ENCODE measurements around the gene ADAMTS12. TPM values are rescaled to one million over a fixed set of nuclear protein-coding genes. Genes with fewer than 3 reads are reported as not detected.

Gene ADAMTS12
- total and polyA plus RNA-seq, 9 of the 15 experiments (the other 6 are each of a cell fraction or from before 2014, with no cell fraction given), result 0.11 TPM; not detected in 8

GRCh38 chr5:33834334-33834733 lies 57.5 kb downstream of the ADAMTS12 start:
- TF ChIP-seq KAT8 (IDR thresholded peaks at IDR 0.05; ENCODE audit: low read depth) (no peak), ZNF224 (CRISPR knock-in tag; IDR thresholded peaks at IDR 0.05) (no peak), SP2 (IDR thresholded peaks at IDR 0.05; ENCODE audit: extremely low read depth, low read depth, low read length, poor library complexity, severe bottlenecking) (no peak), HNRNPH1 (optimal IDR thresholded peaks at IDR 0.05; ENCODE audit: low read depth, low read length) (no peak), NBN (IDR thresholded peaks at IDR 0.05; ENCODE audit: low read depth) (no peak), ARID2 (IDR thresholded peaks at IDR 0.05) (no peak), ZNF274 (IDR thresholded peaks at IDR 0.05; ENCODE audit: borderline replicate concordance, low read depth, low read length) (no peak), HDAC1 (IDR thresholded peaks at IDR 0.05) (no peak), MTA2 (IDR thresholded peaks at IDR 0.05; ENCODE audit: low read depth) (no peak), ZNF507 (tag; conservative IDR thresholded peaks at IDR 0.05) (no peak), BACH1 (tag; IDR thresholded peaks at IDR 0.05) (no peak), FOXA1 (IDR thresholded peaks at IDR 0.05; ENCODE audit: borderline replicate concordance) (no peak), NRF1 (conservative IDR thresholded peaks at IDR 0.05 in 1 of 2, IDR thresholded peaks at IDR 0.05 in 1 of 2) (no peak)
- in situ Hi-C loops (cut with MboI) (no loop called here), intact Hi-C loops (cut with micrococcal nuclease) (no loop called here)
- H3K4me3 ChIP-seq, result no peak overlapping the region
- ATAC-seq, result no peak
- no peak overlapping the region for H3K27ac ChIP-seq (ENCODE audit: extremely low read depth, low read depth, low read length)
- no peaks in the 10 kb centered on the region for H3K4me1 ChIP-seq (replicated peaks in 1 of 2; ENCODE audit: control insufficient read depth in 2 of 2, insufficient read depth in 2 of 2, low read length in 2 of 2)
- 0% methylated on average over 2 of the region's 2 CpGs for WGBS (ENCODE audit: insufficient coverage, low coverage, missing lambda C conversion rate)
- CTCF ChIA-PET (ENCODE audit: low intra/inter-chr PET ratio), result no interaction called here
- no peaks in the 10 kb centered on the region for H3K36me3 ChIP-seq (ENCODE audit: control insufficient read depth, insufficient read depth, low read length)
- H4K20me1 ChIP-seq (replicated peaks; ENCODE audit: control insufficient read depth, insufficient read depth, low read length), result no peaks in the 10 kb centered on the region
- H3K9ac ChIP-seq (ENCODE audit: insufficient read depth in 1 of 2, low read depth in 2 of 2, low read length in 2 of 2), result no peak overlapping the region
- H3K9me3 ChIP-seq (replicated peaks; ENCODE audit: control insufficient read depth, insufficient read depth, low read depth, low read length), result no peaks in the 10 kb centered on the region
- BruUV-seq (replicated peaks), result no TSS peak
- no peaks in the 10 kb centered on the region for H3K9me1 ChIP-seq (ENCODE audit: control insufficient read depth, insufficient read depth, low read length)
- no peak for DNase-seq (ENCODE audit: extremely low read depth in 1 of 4, low spot score in 3 of 4)
- POLR2A ChIA-PET, result no interaction called here
- no peaks in the 10 kb centered on the region for H3K79me2 ChIP-seq (ENCODE audit: control insufficient read depth, insufficient read depth, low read length)
- H2AFZ ChIP-seq (ENCODE audit: low read depth, low read length), result no peak overlapping the region
- no peak overlapping the region for H3K4me2 ChIP-seq (ENCODE audit: insufficient read depth, low read length)
- peaks cover 0 to 3% of the 10 kb centered on the region in 2 experiments; a peak in 1 of 5 replicates for H3K27me3 ChIP-seq (ENCODE audit: control insufficient read depth in 2 of 2, insufficient read depth in 2 of 2, low read length in 2 of 2)
- no peak for FAIRE-seq
